Lung (tissue), 12 donors: ENCODE results near the gene TTC28. TPM values are rescaled to one million over a fixed set of nuclear protein-coding genes. Genes with fewer than 3 reads are reported as not detected.

Source experiments
- ATAC-seq: fragments of 200-7000 bp; cut with Tn5 transposase; one replicate; pipeline ENCODE4 v1.9.1; 2020; ENCODE audit warnings: moderate number of reproducible peaks; ENCODE audit not compliant: insufficient read depth, low FRiP score
- DNase-seq, 3 donors: peaks; one replicate each; pipeline ENCODE4 v3.0.0-alpha.2; 2013 to 2017
- H3K27ac ChIP-seq, 2 donors: one replicate each; pipeline ENCODE4 v1.5.1; 2013; ENCODE audit warnings: mild to moderate bottlenecking in 2 of 2, moderate library complexity in 2 of 2, control low read depth in 1 of 2, inconsistent platforms in 1 of 2, low read depth in 1 of 2, low read length in 1 of 2
- H3K27me3 ChIP-seq, 3 donors: one replicate each; pipeline ENCODE4 v1.5.1; 2013; ENCODE audit warnings: low read length in 2 of 3; ENCODE audit not compliant: control insufficient read depth in 3 of 3, insufficient read depth in 3 of 3
- H3K36me3 ChIP-seq, 4 donors: one replicate each; pipeline ENCODE4 v1.5.1; 2013; ENCODE audit warnings: low read length in 4 of 4, mild to moderate bottlenecking in 1 of 4, moderate library complexity in 1 of 4; ENCODE audit not compliant: control insufficient read depth in 4 of 4, insufficient read depth in 4 of 4
- H3K4me1 ChIP-seq, 5 donors: one replicate each; pipeline ENCODE4 v1.5.1; 2013; ENCODE audit warnings: low read length in 5 of 5, mild to moderate bottlenecking in 2 of 5, moderate library complexity in 1 of 5; ENCODE audit not compliant: control insufficient read depth in 5 of 5, insufficient read depth in 5 of 5
- H3K4me3 ChIP-seq: one replicate; pipeline ENCODE4 v1.5.1; 2013; ENCODE audit warnings: mild to moderate bottlenecking, control low read depth, moderate library complexity
- H3K9ac ChIP-seq, 2 donors: one replicate each; pipeline ENCODE4 v1.5.1; 2013; ENCODE audit warnings: low read length in 2 of 2, control low read depth in 1 of 2; ENCODE audit not compliant: insufficient read depth in 1 of 2
- H3K9me3 ChIP-seq, 4 donors: one replicate each; pipeline ENCODE4 v1.5.1; 2013; ENCODE audit warnings: low read length in 3 of 4, mild to moderate bottlenecking in 1 of 4, moderate library complexity in 1 of 4; ENCODE audit not compliant: control insufficient read depth in 4 of 4, insufficient read depth in 3 of 4
- WGBS, 2 donors: extraction: QIAGEN DNeasy Blood & Tissue Kit; methylation state at CpG; one replicate each; pipeline ENCODE4 v1.1.7; 2013; 5-methylcytosine and 5-hydroxymethylcytosine counted together
- polyA plus RNA-seq, 2 donors: library from polyadenylated mRNA; stranded (reverse); fragments of 200-250 nt; gene quantifications; one replicate each; pipeline ENCODE4 v1.2.1, GENCODE V29; 2013
- total RNA-seq, 2 donors: library from RNA; depleted of rRNA in 1 of 2; stranded (reverse); fragments of >200 nt in 1 of 2; gene quantifications; one replicate each; pipeline ENCODE4 v1.2.1, GENCODE V29; 2014 to 2021
- TF ChIP-seq, protein P1 (sequence below): IDR thresholded peaks from 2 replicates; pipeline ENCODE4 v1.5.1; 2012; ENCODE audit warnings: mild to moderate bottlenecking; ENCODE audit errors: control extremely low read depth, extremely low read depth
- donor health status: control.
- donor health status: control.
- donor health status: Bipolar disorder and iron deficiency.
- donor health status: healthy.
- donor health status: DM: yes; HTN: yes; CAD: no.

Gene TTC28
- total and polyA plus RNA-seq, 4 donors, result 4.7 to 72.2 (median 24.8) TPM

DNA sequence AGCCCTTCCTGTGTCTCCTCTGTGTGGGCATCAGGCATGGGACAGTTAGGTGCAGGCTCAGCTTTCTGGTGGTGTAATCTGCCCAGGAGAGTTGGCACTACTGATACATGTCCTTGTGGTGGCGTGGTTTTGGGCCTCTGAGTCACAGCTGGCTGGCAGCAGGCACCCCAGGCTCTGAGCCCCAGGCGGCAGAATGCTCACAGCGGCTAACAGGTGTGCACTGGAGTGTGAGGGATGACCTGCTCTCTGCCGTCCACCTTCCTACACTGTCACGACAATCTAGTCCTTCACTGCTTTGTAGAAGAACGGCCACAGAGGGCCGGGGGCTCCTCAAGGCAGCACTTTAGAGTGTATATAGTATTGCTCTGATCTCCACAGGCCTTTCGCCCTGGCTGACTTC lies 660.3 kb downstream of the TTC28 start:
- H3K4me3 ChIP-seq, result no peak overlapping the region
- ATAC-seq, result no peak
- no peaks in the 10 kb centered on the region for H3K27me3 ChIP-seq
- no peak overlapping the region for H3K9ac ChIP-seq
- no peak for DNase-seq
- TF ChIP-seq, protein P1, sequence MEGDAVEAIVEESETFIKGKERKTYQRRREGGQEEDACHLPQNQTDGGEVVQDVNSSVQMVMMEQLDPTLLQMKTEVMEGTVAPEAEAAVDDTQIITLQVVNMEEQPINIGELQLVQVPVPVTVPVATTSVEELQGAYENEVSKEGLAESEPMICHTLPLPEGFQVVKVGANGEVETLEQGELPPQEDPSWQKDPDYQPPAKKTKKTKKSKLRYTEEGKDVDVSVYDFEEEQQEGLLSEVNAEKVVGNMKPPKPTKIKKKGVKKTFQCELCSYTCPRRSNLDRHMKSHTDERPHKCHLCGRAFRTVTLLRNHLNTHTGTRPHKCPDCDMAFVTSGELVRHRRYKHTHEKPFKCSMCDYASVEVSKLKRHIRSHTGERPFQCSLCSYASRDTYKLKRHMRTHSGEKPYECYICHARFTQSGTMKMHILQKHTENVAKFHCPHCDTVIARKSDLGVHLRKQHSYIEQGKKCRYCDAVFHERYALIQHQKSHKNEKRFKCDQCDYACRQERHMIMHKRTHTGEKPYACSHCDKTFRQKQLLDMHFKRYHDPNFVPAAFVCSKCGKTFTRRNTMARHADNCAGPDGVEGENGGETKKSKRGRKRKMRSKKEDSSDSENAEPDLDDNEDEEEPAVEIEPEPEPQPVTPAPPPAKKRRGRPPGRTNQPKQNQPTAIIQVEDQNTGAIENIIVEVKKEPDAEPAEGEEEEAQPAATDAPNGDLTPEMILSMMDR, result no peak
- 82 to 87% methylated on average over 8 of the region's 8 CpGs for WGBS, 2 donors
- peaks cover 0 to under 1% (median 0%) of the 10 kb centered on the region in 4 donors for H3K36me3 ChIP-seq
- H3K4me1 ChIP-seq, result peaks cover 0 to 30% (median 12%) of the 10 kb centered on the region in 5 donors
- H3K27ac ChIP-seq, result no peak overlapping the region
- no peaks in the 10 kb centered on the region for H3K9me3 ChIP-seq

DNA sequence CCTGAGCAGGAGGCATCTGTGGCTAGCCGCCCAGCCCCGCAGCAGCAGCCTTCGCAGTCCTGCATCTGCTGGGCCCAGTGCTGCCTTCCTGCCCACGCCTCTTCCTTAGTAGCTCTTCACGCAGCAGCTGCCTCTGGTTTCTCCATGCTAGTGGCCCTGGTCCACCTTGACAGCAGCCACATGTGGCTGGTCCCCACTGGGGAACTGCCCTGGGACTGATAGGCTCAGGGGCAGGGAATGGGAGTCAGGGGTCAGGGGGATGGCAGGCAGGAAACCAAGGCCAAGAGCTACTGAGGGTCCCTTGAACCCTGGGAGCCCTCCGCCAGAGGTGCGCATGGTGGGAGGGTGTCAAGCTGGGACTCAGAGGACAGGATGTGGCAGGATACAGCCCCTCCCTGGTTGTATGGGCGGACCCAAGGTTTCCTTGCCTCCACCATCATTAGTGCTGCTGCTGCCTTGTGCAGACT lies 661.1 kb downstream of the TTC28 start:
- WGBS, 2 donors, result 92 to 94% methylated on average over 8 of the region's 8 CpGs

DNA sequence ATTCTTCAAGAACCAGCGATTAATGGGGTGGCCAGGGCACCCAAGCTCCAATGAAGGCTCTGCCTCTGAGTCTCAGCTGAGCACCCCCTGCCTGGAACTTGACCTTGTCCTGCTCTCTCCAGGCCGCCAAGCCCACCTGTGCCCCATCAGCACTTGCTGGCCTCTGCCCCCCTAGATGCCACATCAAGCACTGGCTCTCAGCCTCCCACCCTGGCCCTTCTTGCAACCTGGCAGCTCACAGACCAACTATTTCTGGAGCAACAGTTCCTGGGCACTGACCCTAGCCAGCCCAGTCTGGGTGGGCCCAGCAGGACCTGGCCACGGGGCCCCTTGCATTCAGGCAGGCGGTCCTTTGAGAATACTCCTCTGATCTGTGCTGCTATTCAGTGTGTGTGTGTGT lies 661.8 kb downstream of the TTC28 start:
- Histone ChIP-seq H3K27ac (no peak overlapping the region), H3K36me3 (peaks cover 0 to 11% (median 7%) of the 10 kb centered on the region in 4 donors), H3K4me1 (peaks cover 0 to 30% (median 12%) of the 10 kb centered on the region in 5 donors), H3K27me3 (no peaks in the 10 kb centered on the region), H3K9ac (no peak overlapping the region), H3K9me3 (no peaks in the 10 kb centered on the region), H3K4me3 (no peak overlapping the region)
- no peak for ATAC-seq
- no peak for DNase-seq
- TF ChIP-seq, protein P1, result no peak
- 86 to 96% methylated on average over 4 of the region's 4 CpGs for WGBS, 2 donors

More for the DNA sequence above, 661.1 kb downstream of the TTC28 start:
- no peaks in the 10 kb centered on the region for H3K9me3 ChIP-seq
- no peaks in the 10 kb centered on the region for H3K27me3 ChIP-seq
- ATAC-seq (no peak), DNase-seq (no peak)
- TF ChIP-seq, protein P1, result no peak
- H3K4me3 ChIP-seq, result no peak overlapping the region
- H3K36me3 ChIP-seq, result peaks cover 0 to 7% (median 3%) of the 10 kb centered on the region in 4 donors
- H3K27ac ChIP-seq, result no peak overlapping the region
- no peak overlapping the region for H3K9ac ChIP-seq
- H3K4me1 ChIP-seq, result peaks cover 0 to 30% (median 12%) of the 10 kb centered on the region in 5 donors

DNA sequence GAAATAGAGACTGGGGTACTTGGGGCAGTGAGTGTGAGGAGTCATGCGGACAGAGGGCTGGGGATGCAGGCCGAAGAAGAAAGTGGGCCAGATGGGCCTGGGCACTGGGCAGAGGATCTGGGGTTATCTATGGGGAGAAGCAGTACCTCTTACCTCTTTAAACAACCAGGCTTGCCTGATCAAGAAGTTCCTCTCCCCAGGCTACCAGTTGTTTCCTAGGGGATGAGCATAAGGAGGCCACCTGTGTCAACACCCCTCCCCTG lies 662.2 kb downstream of the TTC28 start:
- Histone ChIP-seq H3K9ac (no peak overlapping the region), H3K27me3 (no peaks in the 10 kb centered on the region), H3K27ac (no peak overlapping the region), H3K4me1 (peaks cover 0 to 30% (median 12%) of the 10 kb centered on the region in 5 donors), H3K9me3 (no peaks in the 10 kb centered on the region), H3K4me3 (no peak overlapping the region), H3K36me3 (peaks cover 0 to 13% (median 8%) of the 10 kb centered on the region in 4 donors)
- ATAC-seq, result no peak
- TF ChIP-seq, protein P1, result no peak
- DNase-seq, result no peak
- WGBS, 2 donors, result 96% methylated on average over 2 of the region's 2 CpGs
